Activated CD4-positive, alpha-beta T cell treated with anti-CD3 and anti-CD28 coated beads for 36 hours (primary cell): ENCODE data around the gene NUDCD3. TPM values are rescaled to one million over a fixed set of nuclear protein-coding genes. Genes with fewer than 3 reads are reported as not detected.

ENCODE experiments used
- ATAC-seq: fragments of 200-7000 bp; cut with Tn5 transposase; one replicate; pipeline ENCODE4 v1.10.0; 2021; ENCODE audit warnings: mild to moderate bottlenecking, moderate library complexity
- CTCF ChIA-PET: fragments of 350-600 bp; sonication (Branson Sonifier 250); formaldehyde crosslinking; loops from one replicate; lab custom pipeline; 2021; ENCODE audit warnings: antibody characterized with exemption; lab: Charles Lee
- POLR2A ChIA-PET: fragments of 350-600 bp; sonication (Branson Sonifier 250); formaldehyde crosslinking; loops from one replicate; lab custom pipeline; 2021; ENCODE audit warnings: antibody characterized with exemption, inconsistent platforms; lab: Charles Lee
- DNase-seq: peaks from one replicate; pipeline ENCODE4 v3.0.0-alpha.2; 2020
- H3K27ac Mint-ChIP-seq: one replicate; pipeline ENCODE4 v1.8.0; 2021; ENCODE audit warnings: mixed read lengths
- H3K27me3 Mint-ChIP-seq: one replicate; pipeline ENCODE4 v1.8.0; 2021; ENCODE audit warnings: mixed read lengths
- H3K36me3 Mint-ChIP-seq: one replicate; pipeline ENCODE4 v1.8.0; 2021; ENCODE audit warnings: low read depth, mixed read lengths
- H3K4me1 Mint-ChIP-seq: one replicate; pipeline ENCODE4 v1.8.0; 2021; ENCODE audit warnings: mixed read lengths
- H3K4me3 Mint-ChIP-seq: one replicate; pipeline ENCODE4 v1.8.0; 2021; ENCODE audit warnings: mild to moderate bottlenecking, moderate library complexity, mixed read lengths
- H3K9me3 Mint-ChIP-seq: one replicate; pipeline ENCODE4 v1.8.0; 2021; ENCODE audit warnings: low read depth, mixed read lengths
- intact Hi-C, 2 experiments: fragments of 100-400 bp; cut with DNase I in 1 of 2; cut with micrococcal nuclease in 1 of 2; formaldehyde crosslinking; loops; one replicate each; pipeline versions ENCODE4 v1.14.2 to v1.15.1; 2022 to 2024; cut with DNase I, micrococcal nuclease
- total RNA-seq, 2 experiments: library from RNA; stranded (reverse); gene quantifications; one replicate each; pipeline ENCODE4 v1.2.3, GENCODE V29; 2021

Gene NUDCD3
- total RNA-seq, 2 experiments from 2014 or later: 70.3 to 77.6 TPM

DNA sequence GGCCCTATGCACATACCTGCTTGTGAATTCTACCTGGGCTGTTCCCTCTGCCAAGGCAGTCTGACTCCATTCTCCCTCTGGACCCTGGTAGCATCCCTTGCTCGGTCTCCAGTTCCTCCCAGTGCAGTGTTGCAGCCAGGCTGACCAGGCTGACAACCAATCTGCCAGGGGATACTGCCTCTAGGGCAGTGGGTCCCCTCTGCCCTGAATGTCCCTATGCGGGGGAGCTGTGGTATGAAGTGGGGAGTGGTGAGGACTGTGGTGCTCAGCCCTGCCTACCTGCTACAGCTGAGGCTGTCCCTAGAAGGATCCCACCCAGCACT, 117.1 kb downstream of the NUDCD3 start:
- H3K4me1 Mint-ChIP-seq: peaks cover 6% of the 10 kb centered on the region
- peaks cover 5% of the 10 kb centered on the region for H3K9me3 Mint-ChIP-seq
- H3K27me3 Mint-ChIP-seq: peaks cover 7% of the 10 kb centered on the region
- H3K36me3 Mint-ChIP-seq: no peaks in the 10 kb centered on the region
- intact Hi-C loops: no loop called here
- no peak overlapping the region for H3K27ac Mint-ChIP-seq
- H3K4me3 Mint-ChIP-seq: no peak overlapping the region
- no peak for ATAC-seq
- DNase-seq: no peak
- CTCF ChIA-PET: interaction anchor here (0.6 to 2.0 kb wide), 4 partner anchors 11 to 212 kb away, joined by 3 to 7 read pairs (median 4); no protein-coding TSS in a partner anchor
- POLR2A ChIA-PET: no interaction called here

DNA sequence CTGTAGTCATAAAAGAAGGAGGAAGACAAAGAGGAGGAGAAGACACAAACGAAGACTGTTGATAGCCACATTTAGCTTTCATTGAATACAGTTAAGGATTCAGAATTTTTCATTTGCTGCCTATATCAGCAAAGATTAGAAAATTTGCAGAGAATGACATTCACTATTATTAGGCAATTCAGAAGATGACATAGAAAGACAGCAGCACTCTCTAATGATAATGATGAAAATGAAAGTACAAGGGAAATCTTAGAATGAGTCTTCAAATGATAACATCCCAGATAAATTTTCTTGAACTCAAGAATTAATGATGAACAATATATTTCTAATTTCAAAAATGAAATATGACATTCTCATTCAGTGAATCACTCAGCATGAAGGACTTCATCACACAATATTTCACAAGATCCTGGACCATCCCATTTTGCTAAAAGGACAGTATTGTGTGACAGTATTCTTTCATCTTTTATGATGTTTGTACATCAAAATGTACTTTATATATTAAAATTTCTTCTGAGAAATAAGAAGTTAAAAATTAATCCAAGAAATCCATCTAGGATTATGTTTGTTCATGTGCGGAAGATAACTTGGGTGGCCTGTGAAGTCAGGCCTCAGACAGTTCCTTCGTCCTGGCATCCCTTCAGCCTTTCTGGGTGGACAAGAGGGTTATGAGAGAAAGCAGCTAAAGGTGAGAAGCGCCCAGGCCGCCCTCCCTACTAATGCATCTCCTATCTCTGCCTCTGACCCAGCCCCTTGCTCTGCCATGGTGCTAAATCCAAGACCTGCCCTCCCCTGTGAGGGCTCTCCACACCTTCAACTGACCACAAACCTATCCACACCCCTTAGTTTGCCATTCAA, 117.7 kb downstream of the NUDCD3 start:
- CTCF ChIA-PET: interaction anchor here (0.6 to 2.0 kb wide), 4 partner anchors 11 to 213 kb away, joined by 3 to 7 read pairs (median 4); no protein-coding TSS in a partner anchor
- intact Hi-C loops: no loop called here
- H3K4me3 Mint-ChIP-seq: no peak overlapping the region
- H3K4me1 Mint-ChIP-seq: peaks cover 6% of the 10 kb centered on the region
- H3K9me3 Mint-ChIP-seq: peaks cover 5% of the 10 kb centered on the region
- no peak overlapping the region for H3K27ac Mint-ChIP-seq
- peaks cover 10% of the 10 kb centered on the region for H3K27me3 Mint-ChIP-seq
- no peak for ATAC-seq
- DNase-seq: no peak
- no peaks in the 10 kb centered on the region for H3K36me3 Mint-ChIP-seq
- POLR2A ChIA-PET: no interaction called here

DNA sequence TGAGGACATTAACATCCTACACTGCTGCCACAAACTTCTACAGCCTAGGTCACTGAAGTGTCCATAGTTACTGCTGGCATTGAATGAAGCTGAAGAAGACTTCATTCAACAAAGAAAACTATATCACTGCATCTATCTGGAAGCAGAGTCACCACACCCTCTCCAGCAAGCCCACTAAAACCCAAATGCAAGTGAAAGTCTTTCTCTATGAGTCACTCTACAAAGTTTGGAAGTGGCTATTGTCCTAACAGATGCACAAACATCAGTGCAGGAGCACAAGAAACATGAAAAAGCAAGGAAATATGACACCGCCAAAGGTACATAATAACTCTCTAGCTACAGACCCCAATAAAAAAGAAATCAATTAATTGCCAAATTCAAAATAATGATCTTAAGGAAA, 121.6 kb downstream of the NUDCD3 start:
- no peaks in the 10 kb centered on the region for H3K36me3 Mint-ChIP-seq
- ATAC-seq (no peak), DNase-seq (no peak)
- POLR2A ChIA-PET: no interaction called here
- no peak overlapping the region for H3K4me3 Mint-ChIP-seq
- peaks cover 17% of the 10 kb centered on the region for H3K27me3 Mint-ChIP-seq
- peaks cover 6% of the 10 kb centered on the region for H3K4me1 Mint-ChIP-seq
- peaks cover 5% of the 10 kb centered on the region for H3K9me3 Mint-ChIP-seq
- intact Hi-C loops: no loop called here
- H3K27ac Mint-ChIP-seq: no peak overlapping the region
- CTCF ChIA-PET: no interaction called here

DNA sequence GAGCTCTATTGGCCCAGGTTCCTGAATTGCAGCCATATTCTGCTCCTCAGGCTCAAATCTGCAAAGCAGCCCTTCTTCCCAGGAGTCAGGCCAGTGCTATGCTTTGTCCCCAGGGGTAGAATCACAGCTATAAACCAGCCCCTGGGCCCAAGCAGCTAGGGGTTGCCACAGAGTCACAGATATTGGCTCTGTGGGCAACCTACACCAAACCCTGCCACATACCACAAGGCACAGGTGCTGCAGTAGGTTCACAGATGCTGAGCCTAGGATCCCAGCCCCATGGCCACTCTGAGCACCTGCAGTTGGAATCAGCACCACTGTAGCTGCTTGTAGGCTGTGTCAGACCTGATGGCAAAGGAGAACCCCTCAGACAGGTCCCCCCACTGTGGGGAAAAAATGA, 122.0 kb downstream of the NUDCD3 start:
- POLR2A ChIA-PET: no interaction called here
- DNase-seq: no peak
- Mint-ChIP-seq H3K4me1 (peaks cover 6% of the 10 kb centered on the region), H3K9me3 (peaks cover 5% of the 10 kb centered on the region), H3K27ac (no peak overlapping the region), H3K4me3 (no peak overlapping the region), H3K36me3 (no peaks in the 10 kb centered on the region), H3K27me3 (peaks cover 16% of the 10 kb centered on the region)
- CTCF ChIA-PET: no interaction called here
- no peak for ATAC-seq
- intact Hi-C loops: no loop called here

DNA sequence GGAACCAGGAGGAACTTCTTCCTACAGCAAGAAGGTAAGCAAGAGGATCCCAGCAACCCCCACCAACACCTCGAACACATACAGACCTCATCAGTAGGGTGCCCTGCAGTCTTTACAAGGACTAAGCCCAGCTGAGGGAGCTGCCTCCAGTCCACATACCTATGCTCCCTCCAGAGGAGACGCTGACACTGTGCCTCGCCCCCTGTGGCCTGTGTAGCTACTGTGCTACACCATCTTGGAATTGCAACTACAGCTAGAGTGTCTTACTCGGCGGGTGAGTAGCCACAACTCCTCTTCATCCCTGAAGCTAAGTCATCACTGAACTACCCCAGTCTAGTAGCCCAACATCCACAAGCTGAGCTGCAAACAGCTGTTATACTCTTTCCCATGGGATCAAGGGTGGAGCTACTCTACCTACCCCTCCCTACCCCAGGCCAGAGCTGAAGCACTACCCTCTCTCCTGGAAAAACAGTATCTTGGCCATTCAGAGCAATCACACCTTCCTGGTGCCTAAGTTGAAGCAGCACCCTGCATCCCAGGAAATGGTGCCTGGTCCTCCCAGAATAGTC, 122.9 kb downstream of the NUDCD3 start:
- ChIA-PET CTCF (interaction anchor here (0.6 to 1.0 kb wide), 3 partner anchors 9 to 87 kb away, joined by 3 to 4 read pairs (median 3); no protein-coding TSS in a partner anchor), POLR2A (no interaction called here)
- peaks cover 5% of the 10 kb centered on the region for H3K9me3 Mint-ChIP-seq
- no peaks in the 10 kb centered on the region for H3K36me3 Mint-ChIP-seq
- peaks cover 15% of the 10 kb centered on the region for H3K27me3 Mint-ChIP-seq
- no peak overlapping the region for H3K27ac Mint-ChIP-seq
- intact Hi-C loops: no loop called here
- H3K4me3 Mint-ChIP-seq: no peak overlapping the region
- no peak for ATAC-seq
- no peak for DNase-seq
- peaks cover 5% of the 10 kb centered on the region for H3K4me1 Mint-ChIP-seq

DNA sequence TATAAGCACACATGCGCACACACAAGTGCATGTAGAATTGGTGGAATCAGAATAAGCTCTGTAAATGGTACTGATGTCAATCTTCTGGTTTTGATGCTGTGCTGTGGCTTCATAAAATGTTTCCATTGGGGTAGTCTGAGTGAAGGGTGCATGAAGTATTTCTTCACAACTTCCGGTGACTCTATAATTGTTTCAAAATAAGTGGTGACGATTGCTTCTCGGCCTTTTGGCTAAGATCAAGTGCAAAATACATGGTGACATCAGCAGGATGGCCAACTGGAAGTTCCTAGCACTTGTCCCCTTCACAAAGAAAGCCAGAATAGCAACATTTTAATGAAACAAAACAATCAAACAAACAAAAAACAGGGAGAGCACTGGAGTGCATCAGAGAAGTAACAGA, 123.5 kb downstream of the NUDCD3 start:
- Mint-ChIP-seq H3K4me1 (peaks cover 3% of the 10 kb centered on the region), H3K36me3 (no peaks in the 10 kb centered on the region)
- CTCF ChIA-PET: interaction anchor here (1.0 kb wide), 1 partner anchor 18 kb away, joined by 3 read pairs; no protein-coding TSS in a partner anchor

GRCh38 chr7:44353668-44354067, 136.8 kb downstream of the NUDCD3 start:
- no peaks in the 10 kb centered on the region for H3K4me1 Mint-ChIP-seq
- no peak for ATAC-seq
- DNase-seq: no peak
- no peaks in the 10 kb centered on the region for H3K36me3 Mint-ChIP-seq
- intact Hi-C loops: no loop called here
- peaks cover 31% of the 10 kb centered on the region for H3K27me3 Mint-ChIP-seq
- ChIA-PET POLR2A (no interaction called here), CTCF (no interaction called here)
- H3K27ac Mint-ChIP-seq: no peak overlapping the region
- peaks cover 18% of the 10 kb centered on the region for H3K9me3 Mint-ChIP-seq
- H3K4me3 Mint-ChIP-seq: no peak overlapping the region

More for the DNA sequence above, 123.5 kb downstream of the NUDCD3 start:
- POLR2A ChIA-PET: no interaction called here
- intact Hi-C loops: no loop called here
- Mint-ChIP-seq H3K27ac (no peak overlapping the region), H3K4me3 (no peak overlapping the region), H3K9me3 (peaks cover 5% of the 10 kb centered on the region), H3K27me3 (peaks cover 20% of the 10 kb centered on the region)
- ATAC-seq (no peak), DNase-seq (no peak)

- POLR2A ChIA-PET: no interaction called here
- H3K27me3 Mint-ChIP-seq: peaks cover 12% of the 10 kb centered on the region
- ATAC-seq: no peak
These were observed 141.3 kb downstream of the NUDCD3 start for GRCh38 chr7:44348851-44349781.

GRCh38 chr7:44348300-44348699, 142.2 kb downstream of the NUDCD3 start:
- Mint-ChIP-seq H3K4me1 (no peaks in the 10 kb centered on the region), H3K9me3 (peaks cover 4% of the 10 kb centered on the region), H3K4me3 (no peak overlapping the region), H3K27me3 (peaks cover 9% of the 10 kb centered on the region), H3K27ac (no peak overlapping the region), H3K36me3 (no peaks in the 10 kb centered on the region)
- peak; percentile 32 for DNase-seq
- CTCF ChIA-PET: interaction anchor here (0.6 to 1.4 kb wide), 7 partner anchors 19 to 232 kb away, joined by 3 read pairs; no protein-coding TSS in a partner anchor
- POLR2A ChIA-PET: no interaction called here
- ATAC-seq: peak; percentile 61
- intact Hi-C loops: loop anchor here (1.0 to 5.0 kb wide), 2 partner anchors 129 to 219 kb away; no protein-coding TSS in a partner anchor

More at GRCh38 chr7:44348851-44349781, 141.3 kb downstream of the NUDCD3 start:
- no peak overlapping the region for H3K4me3 Mint-ChIP-seq
- intact Hi-C loops: loop anchor here (1.0 to 5.0 kb wide), 2 partner anchors 128 to 218 kb away; no protein-coding TSS in a partner anchor
- peaks cover 9% of the 10 kb centered on the region for H3K9me3 Mint-ChIP-seq
- DNase-seq: no peak
- CTCF ChIA-PET: interaction anchor here (0.7 to 1.5 kb wide), 5 partner anchors 18 to 216 kb away, joined by 3 to 4 read pairs (median 3); no protein-coding TSS in a partner anchor
- no peaks in the 10 kb centered on the region for H3K36me3 Mint-ChIP-seq
- no peaks in the 10 kb centered on the region for H3K4me1 Mint-ChIP-seq
- H3K27ac Mint-ChIP-seq: no peak overlapping the region

- ATAC-seq: no peak
- peaks cover 9% of the 10 kb centered on the region for H3K27me3 Mint-ChIP-seq
- intact Hi-C loops: loop anchor here (1.0 to 5.0 kb wide), 2 partner anchors 130 to 220 kb away; no protein-coding TSS in a partner anchor
- peaks cover 6% of the 10 kb centered on the region for H3K9me3 Mint-ChIP-seq
- H3K36me3 Mint-ChIP-seq: no peaks in the 10 kb centered on the region
- CTCF ChIA-PET: interaction anchor here (0.5 to 1.2 kb wide), 6 partner anchors 9 to 564 kb away, joined by 3 read pairs; no protein-coding TSS in a partner anchor
- POLR2A ChIA-PET: interaction anchor here (0.6 to 0.7 kb wide), 2 partner anchors 24 to 90 kb away, joined by 3 to 4 read pairs; no protein-coding TSS in a partner anchor
- H3K4me1 Mint-ChIP-seq: no peaks in the 10 kb centered on the region
- no peak for DNase-seq
- no peak overlapping the region for H3K4me3 Mint-ChIP-seq
- no peak overlapping the region for H3K27ac Mint-ChIP-seq
These were observed 142.8 kb downstream of the NUDCD3 start for GRCh38 chr7:44347546-44348114.
